Keratinocyte (primary cell): ENCODE measurements around the gene SHLD2.

Experiments used
- CTCF ChIP-seq, 3 experiments: IDR thresholded peaks in 1 of 3; conservative IDR thresholded peaks in 1 of 3; optimal IDR thresholded peaks in 1 of 3; 2 replicates in 2 of 3; 3 replicates in 1 of 3; pipeline versions ENCODE3 to v1.5.1; 2011; ENCODE audit warnings: low read length in 3 of 3, mild to moderate bottlenecking in 3 of 3, moderate library complexity in 2 of 3, control low read depth in 1 of 3, inconsistent platforms in 1 of 3; ENCODE audit not compliant: insufficient read depth in 2 of 3; ENCODE audit errors: extremely low read depth in 1 of 3
- EZH2 ChIP-seq: IDR thresholded peaks from one replicate; pipeline ENCODE4 v1.6.1; 2012; ENCODE audit warnings: inconsistent platforms, mild to moderate bottlenecking, low read length, moderate library complexity

- TF ChIP-seq EZH2 (no peak), CTCF (optimal IDR thresholded peaks at IDR 0.05 in 1 of 3, IDR thresholded peaks at IDR 0.05 in 1 of 3, conservative IDR thresholded peaks at IDR 0.05 in 1 of 3; ENCODE audit: extremely low read depth in 1 of 3, insufficient read depth in 2 of 3, low read length in 3 of 3) (no peak)
Measured at GRCh38 chr10:87092861-87093631, 2.0 kb upstream of the SHLD2 start.
